HepG2 (cell line): ENCODE results near the gene DNAJC21. TPM values are rescaled to one million over a fixed set of nuclear protein-coding genes. Genes with fewer than 3 reads are reported as not detected.

Source experiments
- ATAC-seq: fragments of 200-7000 bp; cut with Tn5 transposase; 3 replicates; pipeline ENCODE4 v1.9.1; 2020; ENCODE audit warnings: mild to moderate bottlenecking, moderate library complexity
- BruUV-seq: library from RNA; stranded (reverse); fragments of 400-500 nt; replicated peaks from 2 replicates; lab custom pipeline; 2021; lab: Mats Ljungman, UMichigan
- CTCF ChIA-PET: fragments of 300-600 bp; formaldehyde crosslinking; extraction: SDS; loops from one replicate; lab custom pipeline; 2021; ENCODE audit warnings: low total read pairs, inconsistent platforms, low intra/inter-chr PET ratio; lab: Yijun Ruan, JAX
- POLR2A ChIA-PET: fragments of 350-600 bp; sonication (Branson Sonifier 250); formaldehyde crosslinking; loops from one replicate; lab custom pipeline; 2020; ENCODE audit warnings: antibody characterized with exemption, inconsistent platforms; lab: Yijun Ruan, JAX
- DNase-seq: peaks from one replicate; pipeline ENCODE4 v3.0.0-alpha.2; 2015; ENCODE audit warnings: low spot score
- FAIRE-seq: peaks from 3 replicates; lab custom pipeline; 2011; peaks lifted over from hg19 to GRCh38; lab: Jason Lieb, UNC
- H2AFZ ChIP-seq: one replicate; pipeline ENCODE4 v1.6.1; 2011; ENCODE audit warnings: low read length, inconsistent platforms
- H3K27ac ChIP-seq: fragments of 300-600 bp; 3 replicates; pipeline ENCODE4 v1.8.0; 2011; ENCODE audit warnings: mixed run types, mild to moderate bottlenecking, mixed read lengths, low read length, inconsistent platforms; ENCODE audit not compliant: insufficient read depth; ENCODE audit errors: extremely low read length
- H3K27me3 ChIP-seq, 2 experiments: fragments of 200-600 bp in 1 of 2; 2 replicates in 1 of 2; 3 replicates in 1 of 2; pipeline versions ENCODE4 v1.6.0 to v1.8.0; 2011; ENCODE audit warnings: low read length in 2 of 2, mild to moderate bottlenecking in 2 of 2, moderate library complexity in 2 of 2, inconsistent platforms in 1 of 2; ENCODE audit not compliant: insufficient read depth in 2 of 2, control insufficient read depth in 1 of 2
- H3K36me3 ChIP-seq, 2 experiments: fragments of 200-600 bp in 1 of 2; replicated peaks in 1 of 2; 2 replicates in 1 of 2; 3 replicates in 1 of 2; pipeline versions ENCODE4 v1.5.1 to v1.8.0; 2011; ENCODE audit warnings: low read length in 2 of 2, inconsistent platforms in 1 of 2; ENCODE audit not compliant: insufficient read depth in 2 of 2, control insufficient read depth in 1 of 2
- H3K4me1 ChIP-seq: 2 replicates; pipeline ENCODE4 v1.5.1; 2012; ENCODE audit warnings: low read length, inconsistent platforms; ENCODE audit not compliant: insufficient read depth
- H3K4me2 ChIP-seq: 2 replicates; pipeline ENCODE4 v1.6.0; 2011; ENCODE audit warnings: low read depth, low read length, inconsistent platforms
- H3K4me3 ChIP-seq, 3 experiments: fragments of 200-600 bp in 1 of 3; sonication (generic), shearing (Covaris generic) in 1 of 3; replicated peaks in 1 of 3; 2 replicates each; pipeline ENCODE4 v1.5.1; 2011 to 2016; ENCODE audit warnings: low read length in 3 of 3, inconsistent platforms in 2 of 3, low read depth in 2 of 3, mild to moderate bottlenecking in 2 of 3, control low read depth in 1 of 3, mixed read lengths in 1 of 3; ENCODE audit not compliant: insufficient read depth in 1 of 3
- H3K79me2 ChIP-seq: one replicate; pipeline ENCODE4 v1.6.1; 2011; ENCODE audit warnings: low read length, inconsistent platforms; ENCODE audit not compliant: insufficient read depth
- H3K9ac ChIP-seq: 2 replicates; pipeline ENCODE4 v1.6.0; 2011; ENCODE audit warnings: mild to moderate bottlenecking, low read depth, low read length, inconsistent platforms; ENCODE audit not compliant: insufficient read depth
- H3K9me3 ChIP-seq: 2 replicates; pipeline ENCODE4 v1.5.1; 2012; ENCODE audit warnings: mild to moderate bottlenecking, low read length
- H4K20me1 ChIP-seq: 2 replicates; pipeline ENCODE4 v1.6.0; 2011; ENCODE audit warnings: inconsistent platforms, mild to moderate bottlenecking, low read length, moderate library complexity; ENCODE audit not compliant: insufficient read depth
- KLF11 ChIP-seq: IDR thresholded peaks from 2 replicates; pipeline ENCODE4 v1.6.1; 2016; ENCODE audit warnings: missing compliant biosample characterization
- RBFOX2 ChIP-seq: fragments of 200-400 bp; formaldehyde crosslinking; IDR thresholded peaks from 2 replicates; pipeline ENCODE4 v1.6.1; 2017; ENCODE audit warnings: low read depth, mild to moderate bottlenecking, low read length
- TBX2 ChIP-seq: sonication (generic); formaldehyde crosslinking; IDR thresholded peaks from 2 replicates; pipeline ENCODE4 v1.5.0; 2020; ENCODE audit warnings: missing genetic modification reagents, mild to moderate bottlenecking, borderline replicate concordance
- ZNF17 ChIP-seq: sonication (generic); formaldehyde crosslinking; IDR thresholded peaks from 2 replicates; pipeline ENCODE4 v1.5.0; 2020; ENCODE audit warnings: mild to moderate bottlenecking, missing genetic modification reagents
- ZNF383 ChIP-seq: sonication (generic); formaldehyde crosslinking; IDR thresholded peaks from 2 replicates; pipeline ENCODE4 v1.4.0; 2020; ENCODE audit warnings: missing genetic modification reagents, mild to moderate bottlenecking, borderline replicate concordance
- ZNF780A ChIP-seq: sonication (generic); formaldehyde crosslinking; IDR thresholded peaks from 2 replicates; pipeline ENCODE4 v1.8.0; 2022; ENCODE audit warnings: mild to moderate bottlenecking, missing genetic modification reagents, moderate library complexity
- WGBS: methylation state at CpG from one replicate; pipeline ENCODE4 v1.1.6; 2017; ENCODE audit warnings: low lambda C conversion rate; 5-methylcytosine and 5-hydroxymethylcytosine counted together
- in situ Hi-C: cut with HindIII; loops from 2 replicates; pipeline ENCODE4 v1.10.0; 2017; ENCODE audit warnings: low pct_unique_long_range_greater_than_20kb; ENCODE audit not compliant: extremely low pct_ligation_motif_present
- intact Hi-C: fragments of 100-400 bp; cut with micrococcal nuclease; formaldehyde crosslinking; loops from one replicate; pipeline ENCODE4 v1.10.0; 2022; ENCODE audit not compliant: unreplicated experiment
- polyA plus RNA-seq, 8 experiments: library from polyadenylated mRNA; depleted of rRNA in 3 of 8; stranded (reverse) in 7 of 8; unstranded in 1 of 8; fragments of >200 nt; fragmentation: Illumina TruSeq in 4 of 8; extraction: Trizol in 4 of 8; gene quantifications; 2 replicates each; pipeline versions ENCODE4 v1.2.1 to v1.2.3, GENCODE V29; 2011 to 2016; ENCODE audit warnings: low read depth in 4 of 8, missing spikeins in 1 of 8, mixed read lengths in 1 of 8; ENCODE audit not compliant: insufficient read depth in 1 of 8
- total RNA-seq, 5 experiments: library from RNA; depleted of rRNA; stranded (reverse); fragments of >200 nt; fragmentation: Illumina TruSeq; extraction: Trizol; gene quantifications; 2 replicates each; pipeline ENCODE4 v1.2.3, GENCODE V29; 2016; ENCODE audit warnings: low read depth in 1 of 5
- TF ChIP-seq, protein P1 (sequence below): sonication (generic); formaldehyde crosslinking; IDR thresholded peaks from 2 replicates; pipeline ENCODE4 v1.5.0; 2020; ENCODE audit warnings: mild to moderate bottlenecking, missing genetic modification reagents, borderline replicate concordance
- TF ChIP-seq, protein P2 (sequence below): sonication (generic); formaldehyde crosslinking; IDR thresholded peaks from 2 replicates; pipeline ENCODE4 v1.4.0; 2020; ENCODE audit warnings: missing genetic modification reagents

Gene DNAJC21
- total and polyA plus RNA-seq, 2 of the 13 experiments (the other 11 are each of a cell fraction or from before 2014, with no cell fraction given) = 10.9 to 41.6 TPM

DNA sequence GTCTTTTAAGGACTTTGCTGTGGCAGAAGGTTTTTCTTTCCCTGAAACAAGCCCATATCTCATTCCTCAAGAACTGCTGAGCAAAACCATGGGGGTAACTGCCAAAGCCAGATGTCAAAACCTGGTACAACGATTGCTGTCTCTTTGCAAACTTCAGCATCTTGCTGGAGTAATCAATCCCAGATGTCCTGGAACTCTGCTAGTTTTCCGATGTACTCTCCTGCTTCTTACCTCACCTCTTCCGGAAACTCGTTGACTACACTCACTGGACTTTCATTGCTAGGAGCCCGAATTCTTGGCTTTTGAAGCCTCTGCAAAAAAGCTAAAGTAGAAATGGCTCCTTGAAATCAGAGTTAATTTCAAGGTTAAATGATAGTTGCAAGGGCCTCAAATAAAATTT, 37.4 kb upstream of the DNAJC21 start:
- ChIA-PET CTCF (interaction anchor here (1.2 kb wide), 1 partner anchor 368 kb away, joined by 3 read pairs; no protein-coding TSS in a partner anchor), POLR2A (interaction anchor here (1.4 kb wide), 1 partner anchor 53 kb away, joined by 3 read pairs; the partner anchor contains the start of gene TTC23L)
- Histone ChIP-seq H3K9ac (no peak overlapping the region), H3K27ac (no peak overlapping the region), H3K4me2 (no peak overlapping the region), H2AFZ (no peak overlapping the region), H3K4me1 (peaks cover 58% of the 10 kb centered on the region), H3K27me3 (no peaks in the 10 kb centered on the region), H4K20me1 (no peaks in the 10 kb centered on the region), H3K36me3 (no peaks in the 10 kb centered on the region), H3K4me3 (no peak overlapping the region), H3K79me2 (no peaks in the 10 kb centered on the region), H3K9me3 (no peaks in the 10 kb centered on the region)
- intact Hi-C loops (no loop called here), in situ Hi-C loops (no loop called here)
- no peak for ATAC-seq
- TF ChIP-seq ZNF17 = no peak
- TF ChIP-seq KLF11 (CRISPR knock-in tag) = no peak
- TF ChIP-seq RBFOX2 = no peak
- TF ChIP-seq, protein P1, sequence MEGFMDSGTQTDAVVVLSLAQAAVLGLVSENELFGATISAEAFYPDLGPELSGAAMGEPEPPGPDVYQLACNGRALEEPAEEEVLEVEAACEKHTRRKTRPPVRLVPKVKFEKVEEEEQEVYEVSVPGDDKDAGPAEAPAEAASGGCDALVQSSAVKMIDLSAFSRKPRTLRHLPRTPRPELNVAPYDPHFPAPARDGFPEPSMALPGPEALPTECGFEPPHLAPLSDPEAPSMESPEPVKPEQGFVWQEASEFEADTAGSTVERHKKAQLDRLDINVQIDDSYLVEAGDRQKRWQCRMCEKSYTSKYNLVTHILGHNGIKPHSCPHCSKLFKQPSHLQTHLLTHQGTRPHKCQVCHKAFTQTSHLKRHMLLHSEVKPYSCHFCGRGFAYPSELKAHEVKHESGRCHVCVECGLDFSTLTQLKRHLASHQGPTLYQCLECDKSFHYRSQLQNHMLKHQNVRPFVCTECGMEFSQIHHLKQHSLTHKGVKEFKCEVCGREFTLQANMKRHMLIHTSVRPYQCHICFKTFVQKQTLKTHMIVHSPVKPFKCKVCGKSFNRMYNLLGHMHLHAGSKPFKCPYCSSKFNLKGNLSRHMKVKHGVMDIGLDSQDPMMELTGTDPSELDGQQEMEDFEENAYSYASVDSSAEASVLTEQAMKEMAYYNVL = no peak
- TF ChIP-seq, protein P2, sequence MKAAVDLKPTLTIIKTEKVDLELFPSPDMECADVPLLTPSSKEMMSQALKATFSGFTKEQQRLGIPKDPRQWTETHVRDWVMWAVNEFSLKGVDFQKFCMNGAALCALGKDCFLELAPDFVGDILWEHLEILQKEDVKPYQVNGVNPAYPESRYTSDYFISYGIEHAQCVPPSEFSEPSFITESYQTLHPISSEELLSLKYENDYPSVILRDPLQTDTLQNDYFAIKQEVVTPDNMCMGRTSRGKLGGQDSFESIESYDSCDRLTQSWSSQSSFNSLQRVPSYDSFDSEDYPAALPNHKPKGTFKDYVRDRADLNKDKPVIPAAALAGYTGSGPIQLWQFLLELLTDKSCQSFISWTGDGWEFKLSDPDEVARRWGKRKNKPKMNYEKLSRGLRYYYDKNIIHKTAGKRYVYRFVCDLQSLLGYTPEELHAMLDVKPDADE (CRISPR knock-in tag) = no peak
- no peak for TF ChIP-seq ZNF383 (CRISPR knock-in tag)
- TF ChIP-seq TBX2 = no peak
- TF ChIP-seq ZNF780A (CRISPR knock-in tag) = no peak
- DNase-seq = no peak
- no TSS peak for BruUV-seq
- no peak for FAIRE-seq
- 95% methylated on average over 5 of the region's 5 CpGs for WGBS
